GM12878 (cell line): ENCODE measurements around the gene ARHGEF16. TPM values are rescaled to one million over a fixed set of nuclear protein-coding genes. Genes with fewer than 3 reads are reported as not detected.

Experiments
- ATAC-seq: fragments of 200-7000 bp; cut with Tn5 transposase; 3 replicates; pipeline ENCODE4 v1.9.1; 2020; ENCODE audit warnings: mild to moderate bottlenecking, moderate library complexity
- BruUV-seq: library from RNA; stranded (reverse); fragments of 400-500 nt; replicated peaks from 2 replicates; lab custom pipeline; 2021; lab: Mats Ljungman, UMichigan
- CTCF ChIA-PET: fragments of 300-600 bp; sonication (Branson Sonifier 250); formaldehyde crosslinking; extraction: SDS; loops from one replicate; lab custom pipeline; 2021; ENCODE audit warnings: inconsistent platforms; lab: Yijun Ruan, JAX
- POLR2A ChIA-PET: fragments of 350-600 bp; formaldehyde crosslinking; extraction: SDS; loops from one replicate; lab custom pipeline; 2021; ENCODE audit warnings: inconsistent platforms; lab: Charles Lee
- RAD21 ChIA-PET: fragments of 300-600 bp; sonication (Branson Sonifier 250); formaldehyde crosslinking; loops from one replicate; lab custom pipeline; 2023; ENCODE audit warnings: antibody characterized with exemption; ENCODE audit not compliant: unreplicated experiment; lab: Charles Lee
- SMC1A ChIA-PET: fragments of 300-600 bp; sonication (Branson Sonifier 250); formaldehyde crosslinking; loops from one replicate; lab custom pipeline; 2023; ENCODE audit not compliant: unreplicated experiment, uncharacterized antibody; lab: Charles Lee
- DNase-seq: peaks from one replicate; pipeline ENCODE4 v3.0.0-alpha.2; 2011; ENCODE audit warnings: low read depth, low spot score
- FAIRE-seq: peaks from 3 replicates; lab custom pipeline; 2011; peaks lifted over from hg19 to GRCh38; lab: Jason Lieb, UNC
- H2AFZ ChIP-seq: 2 replicates; pipeline ENCODE4 v1.6.0; 2011; ENCODE audit warnings: low read depth, low read length, control low read depth; ENCODE audit not compliant: control insufficient read depth
- H3K27ac ChIP-seq: 2 replicates; pipeline ENCODE4 v1.5.1; 2011; ENCODE audit warnings: control low read depth; ENCODE audit not compliant: control insufficient read depth, insufficient read depth
- H3K27me3 ChIP-seq, 2 experiments: replicated peaks in 1 of 2; 2 replicates each; pipeline versions ENCODE4 v1.6.0 to v1.6.1; 2011; ENCODE audit warnings: low read length in 1 of 2; ENCODE audit not compliant: control insufficient read depth in 2 of 2, insufficient read depth in 2 of 2
- H3K36me3 ChIP-seq, 2 experiments: 2 replicates each; pipeline ENCODE4 v1.5.1; 2011; ENCODE audit warnings: low read length in 1 of 2; ENCODE audit not compliant: control insufficient read depth in 2 of 2, insufficient read depth in 2 of 2
- H3K4me1 ChIP-seq: 2 replicates; pipeline ENCODE4 v1.6.1; 2011; ENCODE audit warnings: mild to moderate bottlenecking, low read length, moderate library complexity, mixed read lengths; ENCODE audit not compliant: control insufficient read depth, insufficient read depth
- H3K4me2 ChIP-seq: 2 replicates; pipeline ENCODE4 v1.6.0; 2011; ENCODE audit warnings: control low read depth; ENCODE audit not compliant: control insufficient read depth, insufficient read depth
- H3K4me3 ChIP-seq: fragments of 200-600 bp; sonication (generic); 2 replicates; pipeline ENCODE4 v1.5.1; 2016
- H3K79me2 ChIP-seq: 2 replicates; pipeline ENCODE4 v1.6.0; 2011; ENCODE audit warnings: low read length; ENCODE audit not compliant: control insufficient read depth, insufficient read depth
- H3K9ac ChIP-seq: 2 replicates; pipeline ENCODE4 v1.8.0; 2011; ENCODE audit warnings: low read length, control low read depth, mixed read lengths; ENCODE audit not compliant: control insufficient read depth, insufficient read depth
- H3K9me3 ChIP-seq: replicated peaks from 3 replicates; pipeline ENCODE4 v1.5.1; 2011; ENCODE audit warnings: mild to moderate bottlenecking, low read length; ENCODE audit not compliant: control insufficient read depth, insufficient read depth
- H4K20me1 ChIP-seq: 2 replicates; pipeline ENCODE4 v1.6.0; 2011; ENCODE audit not compliant: control insufficient read depth, insufficient read depth
- ATF7 ChIP-seq: fragments of 450-650 bp; IDR thresholded peaks from 2 replicates; pipeline ENCODE4 v1.6.1; 2016; ENCODE audit warnings: low read depth, mild to moderate bottlenecking
- CBFB ChIP-seq: IDR thresholded peaks from 2 replicates; pipeline ENCODE4 v1.6.1; 2016; ENCODE audit warnings: antibody characterized with exemption, low read depth
- KDM1A ChIP-seq: fragments of 200-600 bp; sonication (generic); IDR thresholded peaks from 2 replicates; pipeline ENCODE4 v1.6.1; 2016; ENCODE audit warnings: borderline replicate concordance
- POLR2AphosphoS5 ChIP-seq: IDR thresholded peaks from 2 replicates; pipeline ENCODE4 v1.6.1; 2011; ENCODE audit warnings: mild to moderate bottlenecking, low read length, inconsistent platforms
- POU2F2 ChIP-seq: IDR thresholded peaks from 3 replicates; pipeline ENCODE4 v1.6.1; 2011; ENCODE audit warnings: low read depth, mild to moderate bottlenecking, low read length, borderline replicate concordance
- TCF7 ChIP-seq: IDR thresholded peaks from 2 replicates; pipeline ENCODE4 v1.6.1; 2014; ENCODE audit warnings: antibody characterized with exemption, borderline replicate concordance
- YBX1 ChIP-seq: fragments of 450-650 bp; IDR thresholded peaks from 2 replicates; pipeline ENCODE4 v1.6.1; 2016; ENCODE audit warnings: antibody characterized with exemption
- ZBED1 ChIP-seq: IDR thresholded peaks from 2 replicates; pipeline ENCODE4 v1.6.1; 2016; ENCODE audit warnings: borderline replicate concordance
- ZNF207 ChIP-seq: fragments of 450-650 bp; IDR thresholded peaks from 2 replicates; pipeline ENCODE4 v1.6.1; 2014; ENCODE audit warnings: antibody characterized with exemption, mild to moderate bottlenecking, borderline replicate concordance
- WGBS: methylation state at CpG from one replicate; pipeline ENCODE4 v1.1.6; 2016; ENCODE audit warnings: low lambda C conversion rate; ENCODE audit not compliant: insufficient replicate concordance, insufficient coverage; ENCODE audit errors: missing lambda C conversion rate; 5-methylcytosine and 5-hydroxymethylcytosine counted together
- in situ Hi-C: fragments of 300-500 bp; cut with MboI; formaldehyde crosslinking; loops from 9 replicates; pipeline ENCODE4 v1.14.3; 2018; ENCODE audit warnings: mixed read lengths
- intact Hi-C: fragments of 100-400 bp; cut with micrococcal nuclease; formaldehyde crosslinking; loops from one replicate; pipeline ENCODE4 v1.14.2; 2022; ENCODE audit not compliant: unreplicated experiment
- polyA plus RNA-seq, 11 experiments: library from polyadenylated mRNA; depleted of rRNA in 4 of 11; unstranded in 6 of 11; stranded (reverse) in 5 of 11; fragments of >200 nt; fragmentation: Nextera tagmentation in 4 of 11; fragmentation: Illumina TruSeq in 1 of 11; extraction: Ambion mirVana in 4 of 11; extraction: Trizol in 1 of 11; gene quantifications; 1 replicate in 1 of 11; 2 replicates in 10 of 11; pipeline versions ENCODE4 v1.2.1 to v1.2.3, GENCODE V29; 2011 to 2016; ENCODE audit warnings: inconsistent platforms in 2 of 11, missing spikeins in 2 of 11, low read depth in 1 of 11
- total RNA-seq, 4 experiments: library from RNA; depleted of rRNA in 3 of 4; stranded (reverse); fragments of >200 nt in 3 of 4; fragmentation: Illumina TruSeq in 1 of 4; extraction: Trizol in 1 of 4; gene quantifications; 2 replicates each; pipeline versions ENCODE4 v1.2.1 to v1.2.3, GENCODE V29; 2013 to 2021
- TF ChIP-seq, protein P1 (sequence below): IDR thresholded peaks from 2 replicates; pipeline ENCODE4 v1.6.1; 2012; ENCODE audit warnings: improper control_type of control experiment, low read depth, low read length; ENCODE audit not compliant: insufficient replicate concordance
- TF ChIP-seq, protein P2 (sequence below): fragments of 450-650 bp; IDR thresholded peaks from 2 replicates; pipeline ENCODE4 v1.6.1; 2016; ENCODE audit warnings: mild to moderate bottlenecking
- TF ChIP-seq, protein P3 (sequence below): fragments of 450-650 bp; IDR thresholded peaks from 2 replicates; pipeline ENCODE4 v1.6.1; 2017; ENCODE audit warnings: antibody characterized with exemption, mild to moderate bottlenecking, moderate library complexity
- TF ChIP-seq, protein P4 (sequence below): IDR thresholded peaks from 2 replicates; pipeline ENCODE4 v1.6.1; 2011; ENCODE audit warnings: low read depth, mild to moderate bottlenecking, low read length, moderate library complexity, borderline replicate concordance; ENCODE audit errors: extremely low read depth

ARHGEF16 gene
- total and polyA plus RNA-seq, 10 of the 15 experiments (the other 5 are each of a cell fraction or from before 2014, with no cell fraction given), result not detected

DNA sequence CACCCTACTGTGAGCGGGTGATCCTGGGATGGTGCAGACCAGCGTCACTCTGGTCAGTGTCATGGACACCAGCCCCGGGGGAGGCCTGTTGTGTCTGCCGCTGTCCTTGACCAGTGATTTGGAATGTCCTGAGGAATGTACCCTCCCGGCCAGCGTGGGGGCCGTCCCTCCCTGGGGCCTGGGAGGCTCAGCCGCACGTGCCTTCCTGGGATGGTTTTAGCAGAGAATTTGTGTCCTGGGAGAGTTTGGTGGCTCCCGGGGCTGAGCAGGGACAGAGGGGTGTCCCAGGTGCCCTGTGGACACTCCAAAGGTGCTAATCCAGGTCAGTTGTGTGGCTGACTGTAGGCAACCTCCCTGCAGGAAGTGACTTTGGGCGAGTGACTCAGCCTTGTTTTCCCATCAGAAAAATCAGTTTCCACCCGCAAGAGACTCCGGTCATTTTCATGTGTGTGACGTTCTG, 6.2 kb downstream of the ARHGEF16 start (continued):
- TF ChIP-seq, protein P1, sequence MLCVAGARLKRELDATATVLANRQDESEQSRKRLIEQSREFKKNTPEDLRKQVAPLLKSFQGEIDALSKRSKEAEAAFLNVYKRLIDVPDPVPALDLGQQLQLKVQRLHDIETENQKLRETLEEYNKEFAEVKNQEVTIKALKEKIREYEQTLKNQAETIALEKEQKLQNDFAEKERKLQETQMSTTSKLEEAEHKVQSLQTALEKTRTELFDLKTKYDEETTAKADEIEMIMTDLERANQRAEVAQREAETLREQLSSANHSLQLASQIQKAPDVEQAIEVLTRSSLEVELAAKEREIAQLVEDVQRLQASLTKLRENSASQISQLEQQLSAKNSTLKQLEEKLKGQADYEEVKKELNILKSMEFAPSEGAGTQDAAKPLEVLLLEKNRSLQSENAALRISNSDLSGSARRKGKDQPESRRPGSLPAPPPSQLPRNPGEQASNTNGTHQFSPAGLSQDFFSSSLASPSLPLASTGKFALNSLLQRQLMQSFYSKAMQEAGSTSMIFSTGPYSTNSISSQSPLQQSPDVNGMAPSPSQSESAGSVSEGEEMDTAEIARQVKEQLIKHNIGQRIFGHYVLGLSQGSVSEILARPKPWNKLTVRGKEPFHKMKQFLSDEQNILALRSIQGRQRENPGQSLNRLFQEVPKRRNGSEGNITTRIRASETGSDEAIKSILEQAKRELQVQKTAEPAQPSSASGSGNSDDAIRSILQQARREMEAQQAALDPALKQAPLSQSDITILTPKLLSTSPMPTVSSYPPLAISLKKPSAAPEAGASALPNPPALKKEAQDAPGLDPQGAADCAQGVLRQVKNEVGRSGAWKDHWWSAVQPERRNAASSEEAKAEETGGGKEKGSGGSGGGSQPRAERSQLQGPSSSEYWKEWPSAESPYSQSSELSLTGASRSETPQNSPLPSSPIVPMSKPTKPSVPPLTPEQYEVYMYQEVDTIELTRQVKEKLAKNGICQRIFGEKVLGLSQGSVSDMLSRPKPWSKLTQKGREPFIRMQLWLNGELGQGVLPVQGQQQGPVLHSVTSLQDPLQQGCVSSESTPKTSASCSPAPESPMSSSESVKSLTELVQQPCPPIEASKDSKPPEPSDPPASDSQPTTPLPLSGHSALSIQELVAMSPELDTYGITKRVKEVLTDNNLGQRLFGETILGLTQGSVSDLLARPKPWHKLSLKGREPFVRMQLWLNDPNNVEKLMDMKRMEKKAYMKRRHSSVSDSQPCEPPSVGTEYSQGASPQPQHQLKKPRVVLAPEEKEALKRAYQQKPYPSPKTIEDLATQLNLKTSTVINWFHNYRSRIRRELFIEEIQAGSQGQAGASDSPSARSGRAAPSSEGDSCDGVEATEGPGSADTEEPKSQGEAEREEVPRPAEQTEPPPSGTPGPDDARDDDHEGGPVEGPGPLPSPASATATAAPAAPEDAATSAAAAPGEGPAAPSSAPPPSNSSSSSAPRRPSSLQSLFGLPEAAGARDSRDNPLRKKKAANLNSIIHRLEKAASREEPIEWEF, result no peak
- TF ChIP-seq POU2F2, result no peak
- TF ChIP-seq, all 136 proteins: peak for 0

DNA sequence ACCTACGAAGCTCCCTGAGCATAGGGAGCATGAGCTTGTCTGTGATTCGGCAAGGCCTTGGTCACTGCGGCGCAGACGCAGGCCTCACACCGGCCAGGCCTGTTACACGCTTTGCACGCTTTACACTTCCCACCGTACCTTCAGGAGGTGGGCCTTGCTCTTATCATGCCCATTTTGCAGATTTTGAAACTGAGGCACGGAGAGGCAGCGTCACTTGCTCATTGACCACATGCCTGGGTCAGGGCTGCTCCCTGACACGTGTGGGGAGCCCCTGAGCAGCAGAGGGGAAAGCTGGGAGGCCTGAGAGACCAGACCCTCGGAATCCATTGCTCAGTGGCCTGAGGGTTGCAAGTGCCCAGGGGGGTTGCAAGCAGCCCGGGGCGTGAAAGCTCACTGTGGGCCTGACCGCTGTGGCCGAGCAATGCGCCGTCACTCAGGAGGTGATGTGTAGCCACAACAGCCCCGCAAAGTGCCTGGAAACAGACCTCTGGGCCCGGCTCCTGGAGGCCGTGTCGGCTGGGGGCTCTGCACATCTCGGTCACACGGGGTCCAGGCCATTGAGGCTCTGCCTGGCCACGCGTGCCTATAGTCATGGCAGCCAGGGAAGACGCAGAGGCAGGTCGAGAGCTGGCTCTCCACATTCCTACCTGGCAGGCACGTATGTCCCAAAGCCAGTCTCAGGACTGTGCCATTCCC, 6.9 kb downstream of the ARHGEF16 start:
- CTCF ChIA-PET, result interaction anchor here (1.1 kb wide), 1 partner anchor 8 kb away, joined by 3 read pairs; no protein-coding TSS in a partner anchor
- intact Hi-C loops, result no loop called here
- TF ChIP-seq ZBED1 (no peak), ZNF207 (no peak), ATF7 (no peak), CBFB (no peak), YBX1 (no peak), KDM1A (no peak), TCF7 (no peak), POLR2AphosphoS5 (no peak)
- TF ChIP-seq, protein P2, sequence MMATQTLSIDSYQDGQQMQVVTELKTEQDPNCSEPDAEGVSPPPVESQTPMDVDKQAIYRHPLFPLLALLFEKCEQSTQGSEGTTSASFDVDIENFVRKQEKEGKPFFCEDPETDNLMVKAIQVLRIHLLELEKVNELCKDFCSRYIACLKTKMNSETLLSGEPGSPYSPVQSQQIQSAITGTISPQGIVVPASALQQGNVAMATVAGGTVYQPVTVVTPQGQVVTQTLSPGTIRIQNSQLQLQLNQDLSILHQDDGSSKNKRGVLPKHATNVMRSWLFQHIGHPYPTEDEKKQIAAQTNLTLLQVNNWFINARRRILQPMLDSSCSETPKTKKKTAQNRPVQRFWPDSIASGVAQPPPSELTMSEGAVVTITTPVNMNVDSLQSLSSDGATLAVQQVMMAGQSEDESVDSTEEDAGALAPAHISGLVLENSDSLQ, result no peak
- TF ChIP-seq, protein P3, sequence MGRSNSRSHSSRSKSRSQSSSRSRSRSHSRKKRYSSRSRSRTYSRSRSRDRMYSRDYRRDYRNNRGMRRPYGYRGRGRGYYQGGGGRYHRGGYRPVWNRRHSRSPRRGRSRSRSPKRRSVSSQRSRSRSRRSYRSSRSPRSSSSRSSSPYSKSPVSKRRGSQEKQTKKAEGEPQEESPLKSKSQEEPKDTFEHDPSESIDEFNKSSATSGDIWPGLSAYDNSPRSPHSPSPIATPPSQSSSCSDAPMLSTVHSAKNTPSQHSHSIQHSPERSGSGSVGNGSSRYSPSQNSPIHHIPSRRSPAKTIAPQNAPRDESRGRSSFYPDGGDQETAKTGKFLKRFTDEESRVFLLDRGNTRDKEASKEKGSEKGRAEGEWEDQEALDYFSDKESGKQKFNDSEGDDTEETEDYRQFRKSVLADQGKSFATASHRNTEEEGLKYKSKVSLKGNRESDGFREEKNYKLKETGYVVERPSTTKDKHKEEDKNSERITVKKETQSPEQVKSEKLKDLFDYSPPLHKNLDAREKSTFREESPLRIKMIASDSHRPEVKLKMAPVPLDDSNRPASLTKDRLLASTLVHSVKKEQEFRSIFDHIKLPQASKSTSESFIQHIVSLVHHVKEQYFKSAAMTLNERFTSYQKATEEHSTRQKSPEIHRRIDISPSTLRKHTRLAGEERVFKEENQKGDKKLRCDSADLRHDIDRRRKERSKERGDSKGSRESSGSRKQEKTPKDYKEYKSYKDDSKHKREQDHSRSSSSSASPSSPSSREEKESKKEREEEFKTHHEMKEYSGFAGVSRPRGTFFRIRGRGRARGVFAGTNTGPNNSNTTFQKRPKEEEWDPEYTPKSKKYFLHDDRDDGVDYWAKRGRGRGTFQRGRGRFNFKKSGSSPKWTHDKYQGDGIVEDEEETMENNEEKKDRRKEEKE, result no peak
- TF ChIP-seq, protein P4, sequence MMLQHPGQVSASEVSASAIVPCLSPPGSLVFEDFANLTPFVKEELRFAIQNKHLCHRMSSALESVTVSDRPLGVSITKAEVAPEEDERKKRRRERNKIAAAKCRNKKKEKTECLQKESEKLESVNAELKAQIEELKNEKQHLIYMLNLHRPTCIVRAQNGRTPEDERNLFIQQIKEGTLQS, result no peak

More for the DNA sequence above, 6.9 kb downstream of the ARHGEF16 start:
- RAD21 ChIA-PET, result interaction anchor here (0.6 kb wide), 1 partner anchor 242 kb away, joined by 3 read pairs; no protein-coding TSS in a partner anchor
- Histone ChIP-seq H2AFZ (no peak overlapping the region), H3K36me3 (no peaks in the 10 kb centered on the region), H3K9me3 (no peaks in the 10 kb centered on the region), H3K27ac (no peak overlapping the region), H3K27me3 (no peaks in the 10 kb centered on the region; a peak in 1 of 4 replicates), H3K4me2 (no peak overlapping the region), H3K4me3 (no peak overlapping the region), H4K20me1 (no peaks in the 10 kb centered on the region), H3K9ac (no peak overlapping the region), H3K4me1 (no peaks in the 10 kb centered on the region), H3K79me2 (no peaks in the 10 kb centered on the region)
- POLR2A ChIA-PET, result no interaction called here
- SMC1A ChIA-PET, result no interaction called here
- DNase-seq (no peak), FAIRE-seq (no peak), ATAC-seq (no peak)
- in situ Hi-C loops, result no loop called here
- 37% methylated on average over 27 of the region's 30 CpGs for WGBS
- BruUV-seq, result no TSS peak
